ENCODE data around the gene CACNB2. TPM values are rescaled to one million over a fixed set of nuclear protein-coding genes. Genes with fewer than 3 reads are reported as not detected.

The CACNB2 gene
- total RNA-seq, 1 experiment from 2014 or later: 3.2 TPM

- TF ChIP-seq E2F4 (CRISPR knock-in tag; IDR thresholded peaks at IDR 0.05; ENCODE audit: borderline replicate concordance, low read depth) (no peak), IRF2 (CRISPR knock-in tag; IDR thresholded peaks at IDR 0.05; ENCODE audit: borderline replicate concordance, low read depth) (no peak), CBFB (CRISPR knock-in tag; IDR thresholded peaks at IDR 0.05; ENCODE audit: low read depth) (no peak), SP1 (CRISPR knock-in tag; conservative IDR thresholded peaks at IDR 0.05) (no peak), JUN (CRISPR knock-in tag; IDR thresholded peaks at IDR 0.05) (no peak)
Observed at GRCh38 chr10:18397906-18398305, 257.7 kb downstream of the CACNB2 start (continued).

- ChIA-PET POLR2A (interaction anchor here (0.7 kb wide), 1 partner anchor 199 kb away, joined by 3 read pairs; no protein-coding TSS in a partner anchor), CTCF (no interaction called here)
- Mint-ChIP-seq H3K9me3 (no peaks in the 10 kb centered on the region), H3K4me1 (peaks cover 18% of the 10 kb centered on the region), H3K4me3 (no peak overlapping the region), H3K27ac (no peak overlapping the region), H3K36me3 (no peaks in the 10 kb centered on the region), H3K27me3 (ENCODE audit: low read depth) (no peaks in the 10 kb centered on the region; the same call in 1 of the 2 replicates)
- ATAC-seq: no peak
- DNase-seq (ENCODE audit: low spot score): no peak
- TF ChIP-seq SMAD4 (CRISPR knock-in tag; IDR thresholded peaks at IDR 0.05) (no peak), FOXP4 (CRISPR knock-in tag; IDR thresholded peaks at IDR 0.05) (no peak), ZNF396 (CRISPR knock-in tag; IDR thresholded peaks at IDR 0.05; ENCODE audit: borderline replicate concordance) (no peak), ZMAT4 (CRISPR knock-in tag; IDR thresholded peaks at IDR 0.05) (no peak), USF1 (CRISPR knock-in tag; IDR thresholded peaks at IDR 0.05) (no peak), ARID4B (CRISPR knock-in tag; IDR thresholded peaks at IDR 0.05; ENCODE audit: borderline replicate concordance) (no peak), JAZF1 (CRISPR knock-in tag; IDR thresholded peaks at IDR 0.05) (no peak), SMAD3 (CRISPR knock-in tag; IDR thresholded peaks at IDR 0.05; ENCODE audit: borderline replicate concordance) (no peak), FOXK1 (CRISPR knock-in tag; IDR thresholded peaks at IDR 0.05) (no peak), ZNF263 (CRISPR knock-in tag; IDR thresholded peaks at IDR 0.05; ENCODE audit: low read depth) (no peak), EMX1 (CRISPR knock-in tag; IDR thresholded peaks at IDR 0.05) (no peak), GRHL2 (CRISPR knock-in tag; IDR thresholded peaks at IDR 0.05; ENCODE audit: insufficient replicate concordance, severe bottlenecking) (no peak), MYBL2 (CRISPR knock-in tag; IDR thresholded peaks at IDR 0.05) (no peak), MXD4 (CRISPR knock-in tag; IDR thresholded peaks at IDR 0.05; ENCODE audit: borderline replicate concordance) (no peak), NFATC4 (CRISPR knock-in tag; IDR thresholded peaks at IDR 0.05) (no peak), USF2 (CRISPR knock-in tag; IDR thresholded peaks at IDR 0.05) (no peak), CBFB (CRISPR knock-in tag; IDR thresholded peaks at IDR 0.05; ENCODE audit: low read depth) (no peak), AFF4 (CRISPR knock-in tag; IDR thresholded peaks at IDR 0.05; ENCODE audit: borderline replicate concordance) (no peak)
Observed at GRCh38 chr10:18399158-18399557, 258.9 kb downstream of the CACNB2 start.
